ENCODE data around the gene CD2. TPM values are rescaled to one million over a fixed set of nuclear protein-coding genes. Genes with fewer than 3 reads are reported as not detected.
"Not testable (repeated sequence)": the region's sequence is repeated elsewhere in the genome, so short reads cannot be mapped to it uniquely, and the experiment has no call there.

CD2 gene
- total RNA-seq, 1 donor from 2014 or later = not detected

DNA sequence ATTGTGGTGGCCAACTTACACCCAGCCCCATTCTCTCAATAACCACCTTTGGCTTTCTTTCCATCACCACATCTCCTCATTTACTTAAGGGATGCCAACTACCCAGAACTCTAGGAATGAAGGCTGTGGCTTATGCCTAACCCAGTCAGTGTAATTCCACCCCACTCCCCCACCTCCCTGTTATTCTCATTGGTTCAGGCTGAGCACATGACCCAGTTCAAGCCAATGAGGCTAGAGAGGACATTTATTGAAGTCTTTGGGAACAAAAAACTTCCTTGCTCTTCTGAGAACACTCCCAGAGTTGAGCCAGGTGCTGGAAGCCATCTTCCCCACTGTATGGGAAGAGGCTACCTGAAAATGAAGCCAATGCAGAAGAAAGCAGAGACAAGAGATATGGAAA, 22.8 kb upstream of the CD2 start:
- no peak for DNase-seq (ENCODE audit: low read depth in 2 of 2)

DNA sequence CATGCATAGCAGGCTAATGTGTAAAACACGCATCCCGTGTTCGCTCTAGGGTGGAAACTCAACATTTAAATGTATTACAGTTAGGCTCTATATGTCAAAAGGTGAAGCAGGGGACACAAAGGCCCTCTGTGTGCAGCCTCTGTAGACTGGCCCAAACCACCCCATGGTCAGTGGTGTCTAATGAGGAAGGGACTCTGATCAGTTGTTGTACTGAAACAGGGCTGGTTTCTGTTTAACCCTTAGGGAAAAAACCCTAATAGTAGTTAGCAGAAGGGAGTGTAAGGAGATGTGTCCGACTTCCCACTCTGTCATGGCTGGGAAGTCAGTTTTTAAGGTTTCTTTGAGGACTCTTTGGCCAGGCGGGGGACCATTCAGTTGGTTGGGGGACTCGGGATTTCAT, 21.5 kb upstream of the CD2 start:
- DNase-seq (ENCODE audit: low read depth in 2 of 2) = no peak

DNA sequence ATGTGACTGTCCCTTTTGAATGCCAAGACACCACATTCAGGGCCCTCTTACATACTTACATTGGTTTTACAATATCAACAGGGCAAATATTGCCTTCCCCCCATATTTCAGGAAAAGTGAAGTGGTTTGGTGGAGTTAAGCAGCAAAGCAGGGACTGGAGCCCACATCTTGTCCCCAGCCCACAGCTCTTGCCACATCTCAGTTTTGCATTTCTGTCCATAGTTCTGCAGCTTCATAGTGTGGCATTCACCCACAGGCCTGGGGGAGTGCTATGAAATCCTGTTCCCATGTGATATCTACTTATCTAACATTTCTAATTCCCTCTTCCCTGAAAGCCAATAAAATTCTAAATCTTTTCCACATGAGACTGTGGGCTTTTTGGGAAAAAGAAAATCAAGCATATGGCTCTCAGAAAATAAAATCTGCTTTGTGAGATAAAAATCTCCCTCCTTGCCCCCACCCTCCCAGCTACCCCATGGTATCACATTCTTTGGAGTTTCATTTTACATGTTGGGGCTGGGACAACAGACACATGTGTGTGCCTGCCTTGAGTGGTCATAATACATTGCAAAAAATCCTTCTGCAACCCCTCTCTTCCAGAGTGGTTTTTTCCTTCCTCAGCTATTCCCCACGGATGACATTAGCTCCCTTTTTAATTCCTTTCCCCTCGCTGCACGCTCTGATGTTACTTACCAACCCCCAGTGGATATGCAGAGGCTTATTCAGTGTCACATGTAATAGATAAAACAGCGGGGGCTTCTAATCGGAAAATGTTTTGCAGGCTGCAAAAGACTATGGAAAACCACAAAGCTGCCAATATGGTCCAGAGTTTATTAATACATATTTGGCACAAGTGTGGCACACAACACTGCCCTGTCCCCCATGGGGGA, 20.5 kb upstream of the CD2 start:
- no peak for DNase-seq (ENCODE audit: low read depth in 2 of 2)

DNA sequence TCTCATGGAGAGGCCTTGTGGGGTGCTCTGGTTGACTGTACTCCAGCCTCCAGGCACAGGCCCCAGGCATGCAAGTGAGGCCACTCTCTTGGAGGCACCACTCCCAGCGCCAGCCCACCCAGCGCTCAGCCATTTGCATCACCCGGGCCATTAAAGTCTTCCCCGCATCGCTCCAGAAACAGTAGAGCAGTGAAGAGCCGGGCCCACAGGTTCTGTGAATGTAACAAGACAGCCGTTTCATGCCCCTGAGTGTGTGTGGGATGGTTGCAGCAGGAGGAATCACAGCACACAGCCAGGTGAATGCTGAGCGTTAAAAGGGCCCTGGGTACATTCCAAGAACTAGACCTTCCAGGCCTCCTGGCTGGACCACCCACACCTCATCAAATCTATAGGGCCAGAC, 19.0 kb upstream of the CD2 start:
- no peak for DNase-seq (ENCODE audit: low read depth in 2 of 2)

DNA sequence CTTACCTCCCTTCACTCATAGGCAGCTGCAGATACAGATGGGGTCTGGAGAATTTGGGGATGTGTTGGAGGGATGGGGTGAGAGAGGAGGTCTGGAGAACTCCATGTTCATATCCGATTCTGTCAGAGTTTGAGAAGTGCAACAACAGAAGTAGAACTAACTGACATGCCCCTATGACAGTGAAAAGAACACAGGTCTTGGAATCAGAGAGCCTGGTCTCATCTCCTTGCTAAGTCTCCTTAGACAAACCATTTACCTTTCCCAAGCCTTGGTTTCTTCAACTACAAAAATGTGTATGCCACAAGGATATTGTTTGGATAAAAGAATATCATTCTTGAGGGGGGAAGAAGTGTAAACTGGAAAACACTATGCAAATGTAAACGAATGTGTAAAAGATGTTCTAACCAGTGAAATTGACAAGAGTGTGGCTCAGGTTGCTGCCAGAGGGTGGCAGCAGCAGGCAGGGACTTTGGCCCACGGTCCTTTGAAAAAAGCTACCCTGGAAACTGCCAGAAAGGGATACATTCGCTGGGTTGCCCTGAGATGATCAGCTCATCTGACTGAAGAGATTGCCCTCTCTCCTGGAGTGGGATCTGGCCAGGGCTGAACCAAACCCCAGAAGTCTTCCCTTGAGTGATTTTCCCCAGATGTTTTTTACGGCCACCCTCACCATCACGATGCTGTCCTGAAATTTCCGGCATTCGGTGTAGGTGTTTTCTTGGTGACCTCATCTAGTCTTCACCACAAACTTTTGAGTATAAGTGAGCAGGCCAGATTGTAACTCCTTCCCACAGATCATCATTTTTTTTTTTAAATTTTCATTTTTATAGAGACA, 17.0 kb upstream of the CD2 start:
- peak; percentile 64 to 81 for DNase-seq (ENCODE audit: low read depth in 2 of 2)

DNA sequence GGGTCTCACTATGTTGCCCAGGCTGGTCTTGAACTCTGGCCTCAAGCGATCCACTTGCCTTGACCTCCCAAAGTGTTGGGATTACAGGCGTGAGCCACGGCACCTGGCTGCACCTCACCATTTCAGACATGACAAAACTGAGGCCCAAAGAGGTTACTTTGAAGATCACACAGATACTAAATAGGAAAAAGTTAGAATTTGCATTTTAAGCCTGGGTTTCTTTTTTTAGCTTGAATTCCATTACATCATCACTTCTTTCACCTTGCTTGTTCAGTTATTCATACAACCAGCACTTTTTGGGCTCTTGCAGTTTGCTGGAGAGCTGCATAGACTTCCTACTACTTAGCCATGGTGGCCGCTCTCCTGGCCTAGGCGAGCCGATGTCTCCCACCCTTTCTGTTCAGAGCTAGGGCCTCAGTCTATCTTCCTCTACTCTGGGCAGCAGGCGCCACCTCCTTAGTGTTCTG, 16.3 kb upstream of the CD2 start:
- DNase-seq (ENCODE audit: low read depth in 2 of 2) = no peak

DNA sequence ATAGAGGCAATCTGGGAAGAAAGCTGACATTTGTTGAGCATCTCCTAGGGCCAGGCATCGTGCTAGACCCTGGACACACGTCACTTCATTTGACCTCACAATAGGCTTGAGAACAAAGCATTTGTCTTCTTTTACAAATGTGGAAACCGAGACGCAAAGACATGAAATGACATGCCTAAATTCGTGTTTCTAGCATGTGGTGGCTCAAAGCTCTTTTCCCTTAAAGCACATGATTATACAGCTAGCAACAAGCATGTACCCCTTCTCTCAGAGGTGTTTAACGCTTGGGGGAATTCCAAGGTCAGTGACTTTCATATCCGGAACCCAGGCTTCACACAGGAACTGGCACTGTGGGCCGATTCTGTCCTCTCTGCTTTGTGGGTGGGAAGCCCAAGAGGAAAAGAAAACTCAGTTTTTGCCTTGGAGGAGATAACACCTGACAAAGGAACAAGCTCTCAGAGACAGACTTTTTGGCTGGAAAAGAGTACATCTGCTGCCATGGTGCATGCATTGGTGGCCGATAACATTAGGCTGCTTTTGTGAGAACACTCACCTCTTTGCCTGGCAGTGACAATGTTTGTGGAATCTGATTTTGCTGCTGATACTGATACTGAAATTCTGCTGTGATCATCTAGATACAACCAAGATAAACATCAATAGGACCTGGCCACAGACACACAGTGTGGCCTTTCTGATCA, 15.4 kb upstream of the CD2 start:
- DNase-seq (ENCODE audit: low read depth in 2 of 2) = no peak

DNA sequence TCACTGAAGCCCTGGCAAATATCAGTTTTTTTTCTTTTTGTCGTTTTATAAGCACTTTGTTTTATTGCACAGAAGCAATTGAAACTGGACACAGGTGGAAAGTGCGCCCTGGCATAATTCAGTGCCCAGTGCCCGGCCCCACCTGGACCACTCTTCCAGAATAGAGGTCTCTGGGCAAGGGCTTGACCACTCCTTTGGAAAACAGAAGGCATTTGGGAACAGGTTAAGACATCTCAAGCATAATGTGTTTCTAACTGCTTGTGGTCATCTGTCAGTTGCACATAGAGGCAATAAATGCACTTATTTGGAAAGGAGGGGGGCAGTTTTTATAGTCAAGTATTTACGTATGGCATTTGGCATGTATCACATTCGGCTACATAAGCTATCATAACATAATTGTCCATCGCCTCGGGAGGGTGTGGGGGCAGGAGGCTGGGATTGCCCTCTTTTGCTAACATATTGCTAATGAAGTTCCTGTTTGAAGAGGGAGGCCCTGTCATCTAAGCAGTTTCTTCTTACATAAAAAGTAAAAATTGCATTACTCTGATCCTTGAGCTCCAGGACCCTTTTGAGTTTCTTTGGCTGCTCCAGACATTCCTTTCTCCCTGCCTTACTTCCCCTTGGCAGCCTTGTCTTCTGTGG, 14.7 kb upstream of the CD2 start:
- no peak for DNase-seq (ENCODE audit: low read depth in 2 of 2)

DNA sequence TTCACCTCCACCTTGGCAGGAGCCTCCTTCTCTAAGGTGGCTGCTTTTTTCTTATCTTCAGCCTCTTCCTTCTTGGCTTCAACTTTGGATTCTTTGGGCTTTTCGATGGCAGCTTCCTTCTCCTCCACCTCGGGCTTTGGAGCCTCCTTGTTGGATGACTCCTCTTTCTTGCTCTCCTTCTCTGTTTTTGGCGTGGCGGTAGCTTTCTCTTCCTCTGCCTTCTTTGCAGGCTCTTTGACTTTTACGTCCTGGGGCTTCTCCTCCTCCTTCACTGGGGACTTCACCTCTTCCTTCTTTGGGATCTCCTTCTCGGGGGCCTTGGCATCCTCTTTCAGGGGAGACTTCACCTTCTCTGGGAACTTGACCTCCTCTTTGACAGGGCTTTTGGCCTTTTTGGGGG, 13.9 kb upstream of the CD2 start:
- no peak for DNase-seq (ENCODE audit: low read depth in 2 of 2)

DNA sequence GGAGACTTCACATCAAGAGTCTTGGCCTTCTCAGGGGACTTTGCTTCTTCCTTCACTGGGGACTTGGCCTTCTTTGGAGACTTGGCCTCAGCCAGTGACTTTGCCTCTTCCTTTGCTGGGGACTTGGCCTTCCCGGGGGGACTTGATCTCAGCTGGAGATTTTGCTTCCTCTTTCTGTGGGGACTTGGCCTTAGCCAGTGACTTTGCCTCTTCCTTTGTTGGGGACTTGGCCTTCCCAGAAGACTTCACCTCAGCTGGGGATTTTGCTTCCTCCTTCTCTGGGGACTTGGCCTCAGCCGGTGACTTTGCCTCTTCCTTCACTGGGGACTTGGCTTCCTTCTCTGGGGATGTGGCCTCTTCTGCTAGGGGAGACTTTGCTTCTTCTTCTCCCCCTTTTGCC, 13.5 kb upstream of the CD2 start:
- DNase-seq (ENCODE audit: low read depth in 2 of 2) = no peak

DNA sequence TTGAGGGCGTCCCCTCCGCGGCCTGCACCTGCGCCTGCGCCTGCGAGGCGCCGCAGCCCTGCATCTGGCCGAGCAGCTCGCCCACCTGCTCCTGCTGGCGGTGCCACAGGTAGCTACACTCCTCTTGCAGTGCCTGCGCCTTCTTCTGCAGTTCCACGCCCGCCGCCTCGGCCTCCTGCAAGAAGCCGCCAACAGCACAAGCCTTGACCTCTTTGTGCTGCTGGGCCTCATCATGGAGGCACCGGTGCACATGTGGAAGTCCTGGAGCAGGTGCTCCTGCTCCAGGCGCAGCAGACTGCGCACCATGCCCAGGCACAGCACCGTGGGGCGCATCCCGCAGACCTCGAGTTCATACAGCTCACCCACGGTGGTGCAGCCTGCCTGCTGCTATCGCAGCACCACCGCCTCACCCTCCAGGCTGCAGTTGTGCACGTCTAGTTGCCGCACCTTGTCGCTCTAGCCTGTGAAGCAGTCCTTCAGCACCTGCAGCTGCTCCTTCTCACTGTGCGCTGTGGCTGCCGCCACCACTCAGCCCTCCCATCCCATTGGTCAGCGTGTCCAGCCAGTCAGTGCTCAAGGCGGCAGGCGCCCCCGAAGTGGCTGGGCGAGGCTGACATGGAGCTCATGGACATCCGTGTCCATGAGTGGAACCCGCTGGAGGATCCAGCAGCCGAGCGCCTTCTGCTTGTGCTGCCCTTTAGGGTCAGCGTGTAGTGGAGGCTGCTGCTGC, 12.2 kb upstream of the CD2 start:
- DNase-seq (ENCODE audit: low read depth in 2 of 2) = no peak

DNA sequence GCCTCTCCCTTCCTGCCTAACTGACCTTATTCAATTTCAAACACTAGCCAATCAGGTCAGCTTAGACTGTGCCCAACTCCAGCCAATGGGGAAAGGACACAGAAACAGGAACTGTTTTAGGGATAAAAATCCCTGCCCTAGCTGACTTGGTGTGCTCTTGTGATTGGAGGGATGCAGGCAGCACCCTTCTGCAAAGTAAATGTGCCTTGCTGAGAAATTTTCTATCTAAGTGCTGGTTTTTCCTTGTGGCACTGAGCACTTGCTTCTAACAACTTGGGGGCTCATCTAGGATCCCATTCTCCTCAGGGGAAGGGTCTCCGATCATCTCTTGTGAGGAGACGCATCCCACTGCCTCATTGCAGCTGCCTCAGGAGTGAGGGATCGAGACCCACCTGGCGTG, 10.7 kb upstream of the CD2 start:
- no peak for DNase-seq (ENCODE audit: low read depth in 2 of 2)

DNA sequence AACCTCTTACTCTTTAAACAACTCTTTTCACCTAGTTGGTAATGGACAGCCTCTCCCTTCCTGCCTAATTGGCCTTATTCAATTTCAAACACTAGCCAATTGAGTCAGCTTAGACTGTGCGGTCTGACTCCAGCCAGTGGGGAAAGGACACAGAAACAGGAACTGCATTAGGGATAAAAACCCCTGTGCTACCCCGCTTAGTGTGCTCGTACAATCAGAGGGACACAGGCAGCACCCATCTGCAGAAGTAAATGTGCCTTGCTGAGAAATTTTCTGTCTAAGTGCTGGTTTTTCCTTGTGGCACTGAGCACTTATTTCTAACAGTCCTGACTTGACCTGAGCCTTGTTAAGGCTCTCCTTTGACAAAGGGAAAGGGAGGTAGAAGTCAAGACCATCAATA, 6.0 kb upstream of the CD2 start:
- DNase-seq (ENCODE audit: low read depth in 2 of 2) = no peak

DNA sequence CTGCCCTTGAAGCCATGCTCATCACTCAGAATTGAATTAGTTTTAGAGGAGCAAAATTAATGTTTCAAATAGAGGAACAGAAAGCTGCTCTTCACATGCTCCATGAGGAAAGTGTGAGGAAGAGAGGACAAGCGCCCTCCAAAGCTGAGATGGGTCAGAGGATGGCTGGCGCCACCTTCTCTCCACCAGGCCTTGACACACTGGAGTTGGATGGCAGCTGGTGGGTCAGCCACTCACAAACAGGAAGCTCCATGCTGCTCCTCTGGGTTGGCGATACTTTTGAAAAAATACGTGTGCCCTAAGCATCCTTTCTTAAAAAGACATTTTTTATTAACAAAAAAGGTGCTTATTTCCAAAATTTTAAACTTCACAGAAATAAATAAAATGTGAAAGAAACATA, 3.1 kb upstream of the CD2 start:
- DNase-seq (ENCODE audit: low read depth in 2 of 2) = no peak

DNA sequence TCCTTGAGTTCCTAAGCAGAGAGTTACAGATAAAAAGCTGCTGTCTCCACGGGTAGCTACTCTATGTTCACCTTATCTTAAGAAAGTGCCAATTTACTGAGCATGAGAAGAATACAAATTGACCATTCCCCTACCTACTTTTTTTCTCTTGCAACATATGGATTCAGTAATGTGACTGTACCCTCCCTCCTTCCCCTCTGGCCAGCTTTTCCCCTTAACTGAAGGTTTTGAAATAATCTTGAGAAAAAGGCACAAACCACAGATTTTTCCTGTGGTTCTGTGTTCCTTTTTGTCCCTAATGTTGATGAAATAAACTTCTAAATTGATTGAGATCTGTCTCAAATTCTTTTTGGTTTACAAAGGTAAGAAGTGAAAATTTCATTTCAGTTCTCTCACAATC, 2.6 kb upstream of the CD2 start:
- no peak for DNase-seq (ENCODE audit: low read depth in 2 of 2)

DNA sequence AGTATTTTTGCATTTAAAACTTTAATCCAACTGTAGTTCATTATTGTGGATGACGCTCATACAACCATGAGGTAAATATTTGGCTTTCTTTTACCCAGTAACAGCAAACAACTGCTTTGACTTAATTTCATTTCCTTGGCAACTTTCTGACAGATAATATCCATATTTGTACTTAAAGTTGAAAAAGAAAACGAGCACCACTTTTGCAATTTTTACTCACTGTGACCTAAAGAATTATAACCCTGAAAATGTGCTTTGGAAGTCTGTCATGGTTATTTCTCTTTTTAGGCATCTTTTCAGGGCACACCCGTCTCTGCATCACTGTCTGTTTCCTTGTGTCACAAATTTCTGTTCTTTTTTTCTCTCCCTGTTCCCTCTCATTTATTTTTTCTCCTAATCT, 918 bp upstream of the CD2 start:
- DNase-seq (ENCODE audit: low read depth in 2 of 2) = no peak

DNA sequence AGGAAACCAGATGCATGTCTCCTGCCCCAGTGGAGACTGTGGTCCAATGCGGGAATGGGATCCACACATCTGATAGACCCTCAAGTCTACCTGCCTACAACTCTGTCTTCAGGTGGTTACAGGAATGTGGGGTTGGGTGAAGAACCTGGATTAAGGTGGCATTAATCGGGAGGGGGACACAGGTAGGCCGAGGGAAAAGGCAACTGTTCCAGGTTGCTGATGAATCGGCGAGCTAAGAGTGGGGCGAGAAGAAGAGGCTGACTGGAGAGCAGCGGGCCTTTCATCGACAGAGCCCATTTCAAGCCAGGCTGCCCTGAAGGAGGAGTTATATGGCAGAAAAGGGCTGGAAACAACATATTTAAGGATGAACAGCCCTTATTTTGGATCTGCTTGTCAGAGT, 836 bp downstream of the CD2 start:
- DNase-seq (ENCODE audit: low read depth in 2 of 2) = no peak

DNA sequence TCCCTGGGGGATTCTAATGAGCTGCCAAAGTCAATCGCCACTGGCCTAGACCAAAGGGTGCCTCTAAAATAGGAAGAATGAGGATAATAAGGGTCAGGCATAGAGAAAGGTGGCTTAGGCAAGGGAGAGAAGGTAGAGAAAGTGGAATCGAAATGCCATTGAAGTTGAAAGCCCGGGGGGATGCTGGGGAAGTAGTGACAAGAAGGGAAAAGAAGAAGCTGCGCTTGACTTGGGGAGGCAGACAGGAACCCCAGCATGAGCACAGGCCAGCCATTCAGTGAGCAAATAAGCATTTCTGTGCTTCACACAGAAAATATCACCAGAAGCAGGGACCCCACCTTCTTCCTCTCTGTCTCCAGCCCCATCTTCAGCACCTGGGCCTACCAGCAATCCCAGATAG, 1.5 kb downstream of the CD2 start:
- no peak for DNase-seq (ENCODE audit: low read depth in 2 of 2)

DNA sequence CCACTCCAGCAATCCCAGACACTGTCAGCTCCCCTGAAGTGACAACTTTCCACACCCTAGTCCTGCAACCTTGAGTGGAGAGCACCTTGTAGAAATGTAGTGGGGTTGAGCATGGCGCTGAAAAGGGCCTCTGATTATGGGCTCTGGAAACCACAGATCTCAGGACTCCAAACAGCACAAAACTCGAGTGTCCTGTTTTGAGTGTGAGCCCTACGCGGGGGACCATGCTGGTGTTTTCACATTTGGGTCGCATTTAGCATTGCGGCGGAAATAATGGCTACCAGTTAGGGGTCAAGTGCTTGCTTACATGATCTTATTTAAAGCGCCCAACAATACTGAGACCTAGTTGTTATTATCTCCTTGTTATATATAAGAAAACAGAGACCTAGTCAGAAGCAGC, 1.9 kb downstream of the CD2 start:
- not testable (repeated sequence) for DNase-seq (ENCODE audit: low read depth in 2 of 2)

DNA sequence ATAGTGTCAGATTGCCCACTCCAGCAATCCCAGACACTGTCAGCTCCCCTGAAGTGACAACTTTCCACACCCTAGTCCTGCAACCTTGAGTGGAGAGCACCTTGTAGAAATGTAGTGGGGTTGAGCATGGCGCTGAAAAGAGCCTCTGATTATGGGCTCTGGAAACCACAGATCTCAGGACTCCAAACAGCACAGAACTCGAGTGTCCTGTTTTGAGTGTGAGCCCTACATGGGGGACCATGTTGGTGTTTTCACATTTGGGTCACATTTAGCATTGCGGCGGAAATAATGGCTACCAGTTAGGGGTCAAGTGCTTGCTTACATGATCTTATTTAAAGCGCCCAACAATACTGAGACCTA, 4.2 kb downstream of the CD2 start:
- not testable (repeated sequence) for DNase-seq (ENCODE audit: low read depth in 2 of 2)

DNA sequence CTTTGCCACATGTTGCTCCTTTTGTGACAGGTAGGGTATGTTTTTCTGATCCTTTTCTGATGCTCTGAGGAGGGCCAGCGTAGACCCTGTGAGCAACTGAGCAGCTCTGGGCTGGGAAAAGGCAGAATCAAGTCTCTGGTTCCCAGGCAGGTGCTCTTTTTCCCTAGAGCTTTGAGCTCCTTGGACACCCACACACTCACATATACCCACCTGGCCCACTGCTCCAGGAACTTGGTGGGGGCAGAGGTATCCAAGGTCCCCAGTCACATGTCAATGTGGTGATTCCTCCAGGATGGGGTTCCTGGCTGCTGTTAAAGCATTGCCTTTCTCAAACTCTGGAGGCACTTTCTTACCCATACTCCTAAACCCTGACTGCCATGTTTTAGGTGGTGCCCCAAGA, 5.4 kb downstream of the CD2 start:
- no peak for DNase-seq (ENCODE audit: low read depth in 2 of 2)
